ENCODE data around the gene RPL21. TPM values are rescaled to one million over a fixed set of nuclear protein-coding genes. Genes with fewer than 3 reads are reported as not detected.

RPL21 gene
- total RNA-seq, 1 donor from 2014 or later = 1,100 TPM

DNA sequence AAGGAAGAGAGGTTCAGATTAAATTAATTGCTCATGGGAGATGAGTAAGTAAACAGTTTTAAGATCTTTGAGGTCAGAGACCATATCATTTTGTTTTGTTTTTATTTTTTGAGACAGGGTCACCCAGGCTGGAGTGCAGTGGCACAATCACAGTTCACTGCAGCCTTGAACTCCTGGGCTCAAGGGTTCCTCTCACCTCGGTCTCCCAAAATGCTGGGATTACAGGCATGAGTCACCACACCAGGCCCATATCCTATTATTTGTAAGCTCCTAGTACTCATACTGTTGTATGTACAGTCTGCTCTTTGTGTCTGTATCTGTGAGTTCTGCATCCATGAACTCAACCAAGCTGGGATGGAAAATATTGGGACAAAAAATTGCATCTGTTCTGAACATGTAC, 13.3 kb downstream of the RPL21 start:
- intact Hi-C loops (cut with micrococcal nuclease) = loop anchor here (5.0 kb wide), 1 partner anchor 1957 kb away; no protein-coding TSS in a partner anchor
- Mint-ChIP-seq H3K4me1 (peaks cover 12% of the 10 kb centered on the region), H3K27me3 (no peaks in the 10 kb centered on the region), H3K27ac (no peak overlapping the region), H3K9me3 (no peaks in the 10 kb centered on the region), H3K36me3 (ENCODE audit: low read depth) (peaks cover 19% of the 10 kb centered on the region), H3K4me3 (no peak overlapping the region)
- DNase-seq = no peak

DNA sequence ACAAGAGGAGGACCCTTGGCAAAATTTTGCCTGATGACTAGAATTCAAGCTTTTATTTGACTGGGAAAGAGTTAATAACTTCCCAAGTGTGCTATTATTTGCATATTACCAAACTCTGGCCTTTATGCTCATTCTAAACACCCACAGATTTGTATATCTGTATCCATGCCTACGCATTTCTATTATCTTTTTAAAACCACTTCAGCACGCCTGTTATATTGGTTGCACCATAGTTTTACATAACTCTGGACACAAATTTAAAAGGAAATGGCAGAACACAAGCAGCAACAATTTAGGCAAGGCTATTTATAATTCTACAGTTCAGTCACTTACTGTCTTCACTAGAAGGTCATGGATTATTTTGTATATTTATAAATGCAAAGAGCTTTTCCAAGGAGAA, 15.6 kb downstream of the RPL21 start:
- DNase-seq = no peak
- intact Hi-C loops (cut with micrococcal nuclease) = no loop called here
- peaks cover 7% of the 10 kb centered on the region for H3K27me3 Mint-ChIP-seq
- H3K27ac Mint-ChIP-seq = no peak overlapping the region
- no peak overlapping the region for H3K4me3 Mint-ChIP-seq
- H3K36me3 Mint-ChIP-seq (ENCODE audit: low read depth) = peaks cover 5% of the 10 kb centered on the region
- no peaks in the 10 kb centered on the region for H3K9me3 Mint-ChIP-seq
- peaks cover 11% of the 10 kb centered on the region for H3K4me1 Mint-ChIP-seq

DNA sequence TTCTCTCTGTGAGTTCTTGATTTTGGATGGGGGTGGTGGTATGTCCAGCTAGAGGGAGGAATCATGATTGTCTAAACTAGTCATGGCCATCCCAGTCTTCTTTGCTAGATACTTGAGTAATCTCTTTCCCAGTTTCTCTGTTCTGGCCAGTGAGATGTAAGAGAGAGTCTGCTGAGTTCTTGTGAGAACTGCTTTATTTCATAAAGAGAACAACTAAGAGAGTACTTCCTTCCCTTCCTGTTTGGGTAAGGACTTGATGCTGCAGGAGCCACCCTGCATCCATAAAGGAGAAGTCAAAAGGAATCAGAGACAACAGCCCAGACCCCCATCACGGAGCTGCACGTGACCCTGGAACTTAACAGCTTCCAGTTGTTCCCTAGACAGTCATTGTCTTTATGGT, 16.2 kb downstream of the RPL21 start:
- Mint-ChIP-seq H3K27me3 (peaks cover 11% of the 10 kb centered on the region), H3K27ac (no peak overlapping the region), H3K9me3 (no peaks in the 10 kb centered on the region), H3K4me1 (peaks cover 11% of the 10 kb centered on the region), H3K36me3 (ENCODE audit: low read depth) (peaks cover 3% of the 10 kb centered on the region), H3K4me3 (no peak overlapping the region)
- no peak for DNase-seq
- intact Hi-C loops (cut with micrococcal nuclease) = no loop called here

DNA sequence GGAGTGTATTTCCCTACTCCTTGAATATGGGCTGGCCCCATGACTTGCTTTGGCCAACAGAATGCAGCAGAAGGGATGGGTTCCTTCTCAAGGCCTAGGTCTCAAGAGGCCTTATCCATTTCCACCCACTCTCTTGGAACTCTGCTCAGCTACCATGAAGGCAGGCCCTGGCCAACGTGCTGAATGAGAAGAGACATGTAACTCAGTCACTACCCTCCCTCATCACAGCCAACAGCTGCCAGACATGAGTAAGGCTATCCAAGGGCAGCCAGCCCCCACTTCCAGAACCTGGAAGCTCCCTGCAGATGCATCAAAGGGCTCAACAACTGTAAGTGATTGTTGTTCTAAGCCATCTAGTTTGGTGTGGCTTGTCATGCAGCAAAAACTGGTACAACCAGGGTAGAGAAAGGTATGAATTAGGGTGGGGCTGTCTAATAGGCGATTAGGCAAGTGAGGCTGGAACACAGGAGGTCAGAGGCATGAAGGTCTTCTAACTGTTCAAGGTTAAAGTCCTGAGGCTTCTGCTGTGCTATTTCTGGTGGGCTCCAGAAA, 17.8 kb downstream of the RPL21 start:
- no peak for DNase-seq
- H3K9me3 Mint-ChIP-seq = no peaks in the 10 kb centered on the region
- peaks cover 11% of the 10 kb centered on the region for H3K4me1 Mint-ChIP-seq
- H3K27ac Mint-ChIP-seq = no peak overlapping the region
- no peaks in the 10 kb centered on the region for H3K36me3 Mint-ChIP-seq (ENCODE audit: low read depth)
- peaks cover 22% of the 10 kb centered on the region for H3K27me3 Mint-ChIP-seq
- intact Hi-C loops (cut with micrococcal nuclease) = no loop called here
- H3K4me3 Mint-ChIP-seq = no peak overlapping the region

DNA sequence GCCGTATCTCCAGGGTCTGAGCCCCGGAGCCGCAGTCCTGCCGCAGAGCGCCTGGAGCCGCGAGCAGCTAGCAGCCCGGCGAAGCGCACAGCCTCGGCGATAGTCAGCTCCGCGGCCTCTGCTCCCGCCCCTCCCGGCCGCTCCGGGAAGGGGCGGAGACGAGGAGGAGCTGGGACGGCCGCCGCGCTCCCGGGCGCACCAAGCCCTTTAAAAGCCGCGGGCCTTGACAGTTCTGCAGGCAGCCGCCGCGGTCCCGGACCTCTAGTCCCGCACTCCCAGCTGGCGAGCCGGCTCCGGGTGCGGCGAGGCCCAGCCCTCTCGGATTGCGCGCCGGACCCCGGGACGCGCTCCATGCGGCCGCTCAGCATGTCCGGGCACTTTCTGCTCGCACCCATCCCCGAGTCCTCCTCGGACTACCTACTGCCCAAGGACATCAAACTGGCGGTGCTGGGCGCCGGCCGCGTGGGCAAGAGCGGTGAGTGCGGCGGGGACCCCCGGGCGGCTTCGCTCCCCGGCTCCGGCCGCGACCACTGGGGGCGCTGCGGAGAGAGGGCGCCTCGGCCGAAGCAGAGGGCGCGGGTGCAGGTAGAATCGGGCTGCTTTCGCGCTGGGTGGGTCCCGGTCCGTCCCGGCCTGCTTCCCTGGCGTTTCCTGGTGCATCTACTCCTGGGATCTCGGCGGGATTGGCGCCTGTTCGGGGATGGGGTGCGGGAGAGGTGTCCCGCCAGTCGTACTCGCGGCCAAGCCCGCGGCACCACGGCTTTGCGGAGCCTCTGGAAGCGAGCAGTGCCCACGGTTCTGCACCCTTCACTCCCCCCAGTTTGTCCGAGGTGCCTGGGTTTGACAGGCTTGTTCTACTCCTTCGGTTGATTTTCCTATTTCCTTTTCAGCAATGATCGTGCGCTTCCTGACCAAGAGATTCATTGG, 19.5 kb downstream of the RPL21 start, which contains the start of gene RASL11A:
TSS of gene RASL11A (plus strand) at position 237 of the 927 bp plus-strand sequence. CDS start at position 352, 115 bp downstream.
- Mint-ChIP-seq H3K27me3 (peaks cover 35% of the 10 kb centered on the region), H3K27ac (no peak within 1 kb of the TSS), H3K9me3 (no peaks in the 10 kb centered on the region), H3K36me3 (ENCODE audit: low read depth) (no peaks in the 10 kb centered on the region), H3K4me3 (peak within 1 kb of the TSS; percentile 90), H3K4me1 (peaks cover 11% of the 10 kb centered on the region)
- intact Hi-C loops (cut with micrococcal nuclease) = loop anchor here (1.0 to 10.0 kb wide), 4 partner anchors 20 to 286 kb away; partner anchors contain the start of genes RPL21 and USP12
- DNase-seq = peak; percentile 93

DNA sequence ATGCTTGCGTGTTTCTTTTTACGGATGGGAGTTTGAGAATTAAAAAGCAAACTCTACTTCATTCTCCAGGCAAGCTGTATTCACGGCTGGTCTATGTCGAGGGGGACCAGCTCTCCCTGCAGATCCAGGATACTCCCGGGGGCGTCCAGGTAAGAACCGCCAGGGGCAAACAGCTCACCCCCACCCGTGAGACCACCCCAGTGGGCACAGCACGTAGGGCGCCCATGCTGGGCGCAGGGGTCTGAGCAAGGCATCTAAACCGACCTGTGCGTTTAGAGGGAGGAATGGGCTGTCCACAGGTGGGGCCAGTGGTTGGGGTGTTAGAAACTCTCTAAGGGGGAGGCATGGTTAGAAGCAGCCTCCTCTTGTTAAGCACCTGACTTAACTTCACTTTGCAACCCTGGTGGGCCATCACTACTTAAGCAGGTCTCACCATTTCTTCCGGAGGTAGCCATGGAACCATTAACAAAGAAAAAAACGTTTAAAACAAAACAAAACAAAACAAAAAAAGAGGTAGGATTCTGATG, 20.3 kb downstream of the RPL21 start:
- Mint-ChIP-seq H3K27me3 (peaks cover 40% of the 10 kb centered on the region), H3K4me1 (peaks cover 11% of the 10 kb centered on the region), H3K27ac (no peak overlapping the region), H3K36me3 (ENCODE audit: low read depth) (no peaks in the 10 kb centered on the region), H3K9me3 (no peaks in the 10 kb centered on the region), H3K4me3 (peak overlapping the region; percentile 90)
- intact Hi-C loops (cut with micrococcal nuclease) = loop anchor here (1.0 to 10.0 kb wide), 3 partner anchors 83 to 286 kb away; partner anchors contain the start of gene USP12
- DNase-seq = no peak

DNA sequence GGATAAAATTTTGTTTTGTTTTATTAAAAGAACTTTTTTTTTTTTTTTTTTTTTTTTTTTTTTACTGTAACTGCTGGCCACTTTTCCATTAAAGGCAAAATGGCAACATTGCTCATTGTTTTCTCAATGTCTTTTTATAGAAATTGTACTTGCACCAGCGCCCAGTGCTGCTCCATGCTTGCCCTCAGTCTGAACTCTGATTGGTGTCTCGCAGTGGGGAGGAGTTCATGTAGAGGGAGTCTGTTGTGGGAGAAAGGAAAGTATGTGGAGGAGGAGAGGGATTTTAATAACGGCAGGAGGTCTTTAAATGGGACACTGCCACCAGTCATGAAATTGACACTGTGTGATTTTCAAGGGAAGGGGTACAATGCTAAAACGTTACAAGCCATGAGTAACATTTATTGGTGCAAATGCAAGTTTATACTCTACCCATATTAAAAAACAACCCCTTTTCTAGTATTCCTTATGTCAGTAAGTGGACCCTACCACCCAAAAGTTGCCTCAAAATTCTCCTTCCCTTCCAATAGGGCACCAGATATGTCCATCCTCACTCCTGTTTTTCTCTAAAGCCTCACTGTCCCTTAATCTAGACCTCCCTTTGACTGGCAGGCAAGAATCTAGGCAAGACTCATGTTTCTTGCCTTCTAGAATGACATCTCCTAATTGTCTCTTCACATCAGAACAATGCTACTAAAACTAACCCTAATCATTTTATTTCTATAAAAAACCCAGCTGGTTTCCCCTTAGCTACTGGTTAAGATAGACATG, 22.5 kb downstream of the RPL21 start:
- DNase-seq = no peak
- H3K36me3 Mint-ChIP-seq (ENCODE audit: low read depth) = no peaks in the 10 kb centered on the region
- H3K4me1 Mint-ChIP-seq = peaks cover 10% of the 10 kb centered on the region
- intact Hi-C loops (cut with micrococcal nuclease) = loop anchor here (5.0 to 10.0 kb wide), 2 partner anchors 81 to 102 kb away; partner anchors contain the start of gene USP12
- peaks cover 43% of the 10 kb centered on the region for H3K27me3 Mint-ChIP-seq
- no peaks in the 10 kb centered on the region for H3K9me3 Mint-ChIP-seq
- H3K4me3 Mint-ChIP-seq = no peak overlapping the region
- H3K27ac Mint-ChIP-seq = no peak overlapping the region

DNA sequence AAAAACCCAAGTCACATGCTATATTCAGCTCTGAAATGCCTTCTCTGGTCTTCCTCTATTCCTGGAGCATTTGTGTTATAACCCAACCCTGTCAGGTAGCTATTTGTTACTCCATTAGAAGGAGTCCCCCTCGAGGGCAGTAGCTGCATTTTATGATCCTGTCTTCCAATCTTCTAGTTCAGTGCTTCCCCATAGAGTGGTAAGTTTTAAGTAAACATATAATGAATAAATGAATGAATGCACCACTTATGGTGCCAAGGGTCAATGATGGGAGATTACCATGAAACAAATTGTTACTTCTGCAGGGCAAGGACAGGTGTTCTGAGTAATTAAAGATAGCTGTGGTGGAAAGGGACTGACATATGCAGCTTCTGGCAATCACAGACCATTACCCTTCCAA, 23.3 kb downstream of the RPL21 start:
- H3K4me1 Mint-ChIP-seq = peaks cover 10% of the 10 kb centered on the region
- H3K27ac Mint-ChIP-seq = no peak overlapping the region
- intact Hi-C loops (cut with micrococcal nuclease) = loop anchor here (5.0 to 10.0 kb wide), 2 partner anchors 80 to 102 kb away; partner anchors contain the start of gene USP12
- no peak overlapping the region for H3K4me3 Mint-ChIP-seq
- no peak for DNase-seq
- H3K36me3 Mint-ChIP-seq (ENCODE audit: low read depth) = no peaks in the 10 kb centered on the region
- peaks cover 46% of the 10 kb centered on the region for H3K27me3 Mint-ChIP-seq
- H3K9me3 Mint-ChIP-seq = no peaks in the 10 kb centered on the region

DNA sequence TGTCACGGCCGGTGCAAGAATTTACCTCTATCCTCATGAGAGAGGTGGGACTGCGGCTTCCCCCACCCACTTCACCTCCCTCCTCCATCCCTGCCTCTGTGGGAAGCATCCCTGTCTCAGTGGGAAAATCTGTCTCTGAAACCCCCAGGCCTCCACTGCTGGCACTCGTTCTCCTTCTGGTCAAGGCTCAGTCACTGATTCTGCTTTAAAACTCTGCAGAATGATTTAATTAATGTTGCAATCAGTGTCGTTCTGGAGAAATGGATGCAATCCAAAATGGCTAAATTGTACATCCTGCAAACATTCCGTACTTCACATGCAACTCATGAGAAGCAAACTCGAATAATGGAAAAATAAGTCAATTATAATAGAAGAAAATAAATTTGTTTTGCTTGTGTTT, 24.8 kb downstream of the RPL21 start:
- DNase-seq = no peak
- Mint-ChIP-seq H3K9me3 (no peaks in the 10 kb centered on the region), H3K27me3 (peaks cover 45% of the 10 kb centered on the region), H3K4me1 (peaks cover 2% of the 10 kb centered on the region), H3K36me3 (ENCODE audit: low read depth) (no peaks in the 10 kb centered on the region), H3K27ac (no peak overlapping the region), H3K4me3 (no peak overlapping the region)
- intact Hi-C loops (cut with micrococcal nuclease) = loop anchor here (10.0 kb wide), 1 partner anchor 79 kb away; no protein-coding TSS in a partner anchor

DNA sequence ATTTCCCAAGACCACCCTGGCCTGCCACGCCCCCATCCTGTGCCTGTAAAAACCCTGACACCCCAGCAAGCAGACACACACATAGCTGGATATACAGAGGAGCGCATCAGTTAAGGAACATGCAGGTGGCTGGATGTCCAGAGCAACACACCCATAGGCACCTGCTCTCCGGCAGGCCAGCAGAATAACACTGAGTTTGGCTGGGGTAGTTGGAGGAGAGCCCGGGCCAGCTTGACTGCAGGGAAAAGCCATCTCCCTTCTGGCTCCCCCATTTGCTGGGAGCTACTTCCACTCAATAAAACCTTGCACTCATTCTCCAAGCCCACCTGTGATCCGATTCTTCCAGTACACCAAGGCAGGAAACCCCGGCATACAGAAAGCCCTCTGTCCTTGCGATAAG, 28.1 kb downstream of the RPL21 start:
- Mint-ChIP-seq H3K4me1 (no peaks in the 10 kb centered on the region), H3K36me3 (ENCODE audit: low read depth) (no peaks in the 10 kb centered on the region), H3K9me3 (no peaks in the 10 kb centered on the region), H3K4me3 (no peak overlapping the region), H3K27me3 (peaks cover 21% of the 10 kb centered on the region), H3K27ac (no peak overlapping the region)
- intact Hi-C loops (cut with micrococcal nuclease) = loop anchor here (10.0 kb wide), 1 partner anchor 75 kb away; no protein-coding TSS in a partner anchor
- no peak for DNase-seq

DNA sequence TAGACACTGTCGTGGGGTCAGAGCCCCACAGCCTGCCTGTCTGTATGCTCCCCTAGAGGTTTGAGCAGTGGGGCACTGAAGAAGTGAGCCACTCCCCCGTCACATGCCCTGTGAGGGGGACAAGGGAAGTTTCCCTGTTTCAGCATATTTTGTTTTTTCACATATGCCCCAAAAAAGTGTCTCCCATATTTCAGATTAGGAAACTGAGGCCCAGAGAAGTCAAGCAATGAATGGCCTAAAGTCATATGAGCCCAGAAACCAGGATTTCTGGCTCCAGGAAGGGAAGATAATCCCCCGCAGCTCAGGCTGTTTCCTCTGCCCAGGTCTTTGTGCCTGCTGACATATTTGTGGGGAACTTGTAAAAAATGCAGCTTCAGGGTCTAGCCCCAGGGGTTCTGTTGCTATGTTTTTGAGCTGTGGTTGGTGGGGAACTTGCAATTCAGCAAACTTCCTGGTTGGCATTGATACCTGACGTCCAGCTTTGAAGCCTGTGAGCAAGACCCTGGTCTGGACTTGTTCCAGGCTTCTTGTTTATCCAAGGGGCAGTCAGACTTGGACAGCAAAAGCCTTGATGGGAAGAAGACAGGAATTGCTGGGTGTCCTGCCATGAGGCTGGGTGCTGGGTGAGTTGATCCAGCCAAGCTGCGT, 28.8 kb downstream of the RPL21 start:
- Mint-ChIP-seq H3K27ac (no peak overlapping the region), H3K27me3 (peaks cover 18% of the 10 kb centered on the region), H3K36me3 (ENCODE audit: low read depth) (no peaks in the 10 kb centered on the region), H3K9me3 (no peaks in the 10 kb centered on the region), H3K4me1 (no peaks in the 10 kb centered on the region), H3K4me3 (no peak overlapping the region)
- intact Hi-C loops (cut with micrococcal nuclease) = no loop called here
- DNase-seq = no peak

DNA sequence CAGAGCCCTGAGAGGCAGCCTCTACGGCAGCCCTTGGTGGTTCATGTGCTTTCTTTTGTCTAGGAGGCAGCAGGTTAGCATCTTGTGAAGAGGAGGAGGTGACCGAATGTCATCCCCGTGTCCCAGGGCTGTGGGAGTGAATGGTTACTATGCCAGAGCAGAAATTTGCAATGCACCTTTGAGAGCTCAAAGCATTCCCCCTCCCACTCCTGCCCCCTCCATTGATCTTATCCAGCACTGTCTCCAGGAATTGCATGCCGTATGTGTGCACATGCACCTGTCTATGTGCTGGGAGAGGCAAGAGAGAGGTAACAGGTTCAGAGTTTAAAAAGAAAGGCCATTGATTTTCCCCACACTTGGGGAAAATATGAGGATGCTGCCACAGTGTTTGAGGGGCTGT, 29.5 kb downstream of the RPL21 start:
- H3K9me3 Mint-ChIP-seq = no peaks in the 10 kb centered on the region
- no peaks in the 10 kb centered on the region for H3K4me1 Mint-ChIP-seq

DNA sequence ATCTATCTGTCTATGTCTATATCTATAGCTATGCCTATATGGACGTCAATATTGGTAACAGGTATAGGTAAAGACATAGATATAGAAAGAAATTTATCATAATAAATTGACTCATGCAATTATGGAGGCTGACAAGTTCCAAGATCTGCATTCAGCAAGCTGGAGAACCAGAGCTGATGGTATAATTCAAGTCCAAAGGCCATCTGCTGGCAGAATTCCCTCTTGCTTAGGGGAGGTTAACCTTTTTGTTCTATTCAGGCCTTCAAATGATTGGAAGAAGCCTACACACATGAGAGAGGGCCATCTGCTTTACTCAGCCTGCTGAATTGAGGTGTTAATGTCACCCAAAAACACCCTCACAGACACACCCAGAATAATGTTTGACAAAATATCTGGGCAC, 30.1 kb downstream of the RPL21 start:
- Mint-ChIP-seq H3K4me1 (no peaks in the 10 kb centered on the region), H3K36me3 (ENCODE audit: low read depth) (no peaks in the 10 kb centered on the region), H3K27ac (no peak overlapping the region), H3K4me3 (no peak overlapping the region), H3K27me3 (peaks cover 8% of the 10 kb centered on the region), H3K9me3 (no peaks in the 10 kb centered on the region)
- no peak for DNase-seq
- intact Hi-C loops (cut with micrococcal nuclease) = no loop called here

More for the DNA sequence above, 29.5 kb downstream of the RPL21 start:
- intact Hi-C loops (cut with micrococcal nuclease) = no loop called here
- Mint-ChIP-seq H3K36me3 (ENCODE audit: low read depth) (no peaks in the 10 kb centered on the region), H3K27me3 (peaks cover 13% of the 10 kb centered on the region), H3K4me3 (no peak overlapping the region), H3K27ac (no peak overlapping the region)
- no peak for DNase-seq
